ENCODE results near the gene WNT7B.
A peak's percentile ranks its signal among the peaks of the same experiment; 100 is the strongest.
"Not testable (repeated sequence)": the region's sequence is repeated elsewhere in the genome, so short reads cannot be mapped to it uniquely, and the experiment has no call there.

Gene WNT7B

DNA sequence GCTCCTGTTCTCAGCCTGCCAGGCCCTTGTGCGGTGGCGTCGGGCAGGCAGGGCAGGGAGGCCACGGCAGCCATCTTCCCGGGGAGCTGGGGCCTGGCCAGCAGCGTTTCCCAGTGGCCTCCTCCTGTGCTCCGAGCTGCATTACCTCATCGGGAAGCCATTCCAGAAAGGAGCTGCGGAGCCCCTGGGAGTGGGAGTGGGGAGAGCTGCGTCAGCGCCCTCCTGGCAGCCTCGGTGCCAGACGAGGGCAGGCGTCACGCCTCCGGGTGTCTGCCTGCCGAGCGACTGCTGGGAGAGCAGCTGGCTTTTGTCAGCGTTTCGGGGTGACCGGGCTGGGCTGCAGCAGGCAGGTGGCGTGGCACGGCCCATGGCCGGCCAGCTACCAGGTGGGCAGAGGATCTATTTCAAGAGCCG, 30.9 kb upstream of the WNT7B start:
- no peak for DNase-seq

DNA sequence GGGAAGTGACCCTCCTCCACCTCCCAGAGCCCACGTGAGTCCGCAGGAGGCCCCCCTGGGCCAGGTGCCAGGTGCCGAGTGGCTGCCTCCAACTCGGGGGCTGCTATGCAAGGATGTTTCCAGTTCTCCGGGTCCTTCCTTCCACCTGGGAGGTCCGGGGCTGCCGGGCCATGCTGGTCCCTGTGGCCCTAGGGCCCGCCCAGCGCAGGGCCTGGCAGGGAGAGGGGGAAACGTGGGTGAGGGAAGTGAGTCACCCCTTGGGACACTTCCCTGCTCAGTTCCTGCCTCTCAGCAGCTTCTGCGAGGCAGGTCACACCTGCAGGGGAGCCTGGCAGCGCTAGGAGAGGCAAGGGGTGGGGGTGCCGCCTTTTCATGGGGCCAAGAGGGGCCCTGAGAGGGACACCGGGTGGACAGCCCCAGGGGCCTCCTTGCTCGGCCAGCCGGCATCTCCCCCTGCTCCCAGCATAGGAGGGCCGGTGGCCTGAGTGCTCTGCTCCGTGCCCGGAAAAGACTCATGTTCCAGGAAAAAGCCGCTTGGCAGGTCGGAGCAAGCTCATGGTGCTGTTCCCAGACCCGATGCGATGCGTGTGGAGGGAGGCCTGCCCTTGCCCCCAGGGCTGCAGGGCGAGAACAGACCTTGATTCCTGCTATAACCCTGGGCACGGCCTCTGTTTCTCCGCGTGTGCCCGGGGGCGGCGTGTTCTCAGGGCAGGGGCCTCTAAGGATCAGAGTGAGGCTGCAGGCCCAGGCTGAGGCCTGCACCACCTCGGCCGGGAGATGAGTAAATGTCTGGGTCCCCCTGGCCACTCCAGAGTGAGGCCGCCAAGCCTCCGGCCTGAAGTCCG, 30.3 kb upstream of the WNT7B start:
- no peak for DNase-seq

DNA sequence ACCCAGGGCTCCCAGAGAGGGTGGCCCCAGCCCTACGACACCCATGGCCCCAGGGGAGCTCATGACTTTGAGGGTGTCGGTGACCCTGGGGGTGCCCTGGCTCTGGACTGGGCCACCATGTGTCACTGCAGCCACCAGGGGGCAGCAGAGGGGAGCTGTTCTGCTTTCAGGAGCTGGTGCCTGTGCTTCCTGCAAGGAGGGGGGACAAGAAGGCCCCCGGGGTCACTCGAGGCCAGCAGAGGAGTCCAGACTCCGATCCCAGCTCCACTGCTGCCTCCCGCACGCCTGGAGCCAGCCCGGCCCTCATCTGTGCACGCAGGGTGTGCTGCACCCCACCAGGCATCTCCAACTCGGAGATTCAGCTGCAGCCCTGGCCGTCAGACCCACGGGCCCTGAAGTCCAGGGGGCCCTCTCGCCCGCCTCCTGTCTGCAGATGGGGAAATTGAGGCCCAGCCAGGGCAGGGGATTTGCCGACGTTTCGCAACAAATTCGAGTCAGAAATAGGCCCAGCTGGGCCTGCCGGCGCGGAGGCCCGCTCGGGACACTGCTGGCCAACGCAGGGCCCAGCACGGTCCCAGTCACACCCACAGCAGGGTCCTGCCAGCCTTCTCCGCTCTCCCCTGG, 29.5 kb upstream of the WNT7B start:
- DNase-seq: peak; percentile 80

DNA sequence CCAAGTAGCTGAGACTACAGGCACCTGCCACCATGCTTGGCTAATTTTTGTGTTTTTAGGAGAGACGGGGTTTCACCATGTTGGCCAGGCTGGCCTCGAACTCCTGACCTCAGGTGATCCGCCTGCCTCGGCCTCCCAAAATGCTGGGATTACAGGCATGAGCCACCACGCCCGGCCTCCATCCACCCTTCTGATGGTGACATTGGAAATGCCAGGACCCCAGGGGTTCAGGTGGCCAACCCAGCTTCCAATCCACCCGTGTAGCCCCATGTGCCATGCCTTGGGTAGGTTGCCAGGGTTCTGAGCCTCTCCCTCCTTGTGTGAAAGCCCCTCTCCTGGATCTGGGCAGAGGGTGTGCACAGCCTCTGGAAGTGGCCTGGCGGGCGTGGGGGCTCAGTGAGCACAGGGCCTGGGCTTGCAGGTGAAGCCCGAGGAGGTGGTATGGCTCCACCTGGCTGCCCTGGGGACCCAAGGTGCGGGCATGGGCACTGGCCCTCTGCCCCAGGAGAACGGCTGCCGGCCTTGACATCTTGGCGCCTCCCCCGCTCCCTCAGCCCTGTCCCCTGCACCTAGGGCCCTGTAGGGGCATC, 28.2 kb upstream of the WNT7B start:
- DNase-seq: not testable (repeated sequence)

DNA sequence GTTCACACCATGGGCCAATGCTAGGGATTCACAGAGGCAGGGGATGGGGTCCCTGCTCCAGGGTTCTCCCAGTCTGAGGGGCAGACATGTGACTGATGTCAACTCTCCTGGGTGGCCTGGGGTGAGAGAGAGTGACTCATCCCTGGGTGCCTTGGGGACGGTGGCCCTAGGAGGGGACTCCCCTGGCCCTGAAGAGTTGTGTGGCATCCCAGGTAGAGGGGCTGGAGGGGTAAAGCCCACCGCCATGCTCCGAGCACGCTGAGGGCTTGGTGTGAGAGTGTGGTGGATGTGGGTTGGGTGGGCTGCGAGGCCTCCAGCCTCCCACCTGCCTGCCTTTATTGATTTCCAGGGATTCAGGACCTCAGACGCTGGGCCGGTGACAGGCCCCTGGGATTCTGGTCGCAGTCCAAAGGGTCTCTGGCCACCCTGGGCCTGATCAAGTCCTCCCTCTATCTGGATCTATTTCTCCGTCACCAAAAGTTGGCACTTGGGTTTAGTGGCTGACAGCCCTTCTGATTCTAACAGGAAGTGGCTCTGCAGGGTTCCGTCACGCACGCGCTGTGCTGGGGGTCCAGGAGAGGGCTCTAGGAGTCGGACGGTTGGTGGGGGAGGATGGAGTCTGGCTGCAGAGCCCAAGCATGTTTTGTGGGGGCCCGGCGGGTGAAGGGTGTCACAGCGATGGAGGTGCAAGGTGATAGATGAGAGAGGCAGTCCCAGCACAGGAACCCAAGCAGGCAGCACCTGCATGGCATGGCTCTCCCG, 27.3 kb upstream of the WNT7B start:
- no peak for DNase-seq

DNA sequence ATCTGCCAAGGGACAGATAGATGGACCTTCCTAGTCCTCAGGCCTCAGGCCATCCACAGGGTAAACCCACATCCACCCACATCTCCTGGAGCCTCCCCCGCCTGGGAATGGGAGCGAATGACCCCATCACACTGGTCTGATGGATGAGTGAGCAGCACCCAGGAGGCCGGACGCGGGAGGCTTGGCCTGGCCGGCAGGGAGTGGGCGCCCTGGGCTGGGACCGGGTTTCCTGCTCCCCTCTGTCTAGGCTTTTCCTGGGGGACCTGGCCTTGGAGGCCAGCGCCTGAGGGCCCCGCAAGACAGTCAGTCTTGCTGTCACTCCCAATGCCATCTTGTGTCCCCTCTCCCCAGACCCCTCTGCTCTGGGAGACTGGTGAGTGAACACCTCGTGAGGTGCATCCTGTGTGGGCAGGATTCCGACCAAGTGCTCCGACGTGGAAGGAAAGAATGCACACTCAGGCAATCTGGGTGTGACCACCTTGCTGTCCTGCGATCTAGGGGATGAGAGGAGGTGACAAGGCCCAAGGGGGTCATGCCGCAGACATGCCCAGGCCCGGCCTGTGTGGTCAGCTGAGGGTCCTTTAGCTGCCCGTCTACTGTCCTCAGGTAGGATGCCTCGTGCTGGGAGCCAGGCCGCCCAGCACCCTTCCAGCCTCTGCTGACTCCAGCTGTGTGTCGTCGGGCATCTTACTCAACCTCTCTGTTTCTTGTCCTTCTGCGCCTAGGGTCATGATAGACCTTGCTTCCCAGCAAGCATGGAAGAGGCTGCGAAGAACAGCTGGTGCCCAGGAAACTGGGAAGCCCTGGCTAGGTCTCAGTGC, 26.5 kb upstream of the WNT7B start:
- DNase-seq: no peak

DNA sequence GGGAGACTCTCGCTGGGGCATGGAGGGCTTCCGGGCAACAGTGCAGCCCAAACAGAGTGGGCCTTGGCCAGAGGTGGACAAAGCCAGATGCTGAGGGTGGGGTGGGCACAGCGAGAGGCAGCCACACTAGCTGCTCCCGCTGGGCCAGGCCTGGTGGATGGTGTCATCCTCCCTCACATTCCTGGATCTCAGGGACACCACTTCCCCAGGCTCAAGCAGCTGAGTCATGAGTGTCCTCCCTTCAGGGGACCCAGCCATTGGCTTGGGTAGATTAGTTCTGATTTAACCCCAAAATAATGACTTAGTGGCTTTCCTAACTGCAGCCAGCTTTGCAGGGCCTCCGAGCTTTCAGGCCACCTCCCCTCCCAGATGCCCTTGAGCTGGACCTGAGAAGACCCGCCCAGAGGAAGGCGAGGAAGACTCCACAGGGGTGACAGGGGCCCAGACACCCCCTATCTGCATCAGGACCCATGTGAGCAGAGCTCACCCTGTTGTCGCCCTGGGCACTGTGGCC, 25.9 kb upstream of the WNT7B start:
- DNase-seq: no peak

DNA sequence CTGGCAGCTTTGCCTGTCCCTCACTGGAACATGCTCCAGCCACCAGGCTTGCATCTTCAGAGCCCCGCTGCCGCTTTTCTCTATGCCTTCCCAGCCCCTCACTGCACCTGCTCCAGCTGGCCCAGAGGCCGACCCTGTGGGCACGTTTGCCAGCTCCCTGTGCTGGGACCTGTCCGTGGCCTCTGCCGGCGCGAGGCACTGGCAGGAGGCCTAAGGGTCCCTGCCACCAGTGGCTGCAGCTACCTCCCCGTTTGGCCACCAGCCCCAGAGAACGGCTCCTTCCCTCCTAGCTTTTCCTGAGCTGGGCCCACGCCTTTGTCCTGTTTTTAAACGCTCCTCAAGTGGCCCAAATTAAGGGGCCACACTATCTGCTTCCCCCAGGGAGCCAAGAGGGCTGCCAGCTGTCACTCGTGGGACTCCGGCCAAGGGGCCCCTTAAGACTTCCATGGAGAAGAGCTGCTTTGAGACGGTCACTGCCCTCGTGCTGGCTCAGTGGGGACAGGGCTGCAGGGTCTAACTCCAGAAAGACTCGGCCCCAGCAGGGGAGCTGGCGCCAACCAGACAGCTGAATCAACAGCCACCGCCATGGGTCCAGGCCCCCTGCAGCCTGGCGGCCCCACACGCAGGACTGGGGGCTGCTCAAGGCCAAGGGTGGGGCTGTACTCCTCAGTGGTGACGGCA, 24.6 kb upstream of the WNT7B start:
- DNase-seq: no peak

DNA sequence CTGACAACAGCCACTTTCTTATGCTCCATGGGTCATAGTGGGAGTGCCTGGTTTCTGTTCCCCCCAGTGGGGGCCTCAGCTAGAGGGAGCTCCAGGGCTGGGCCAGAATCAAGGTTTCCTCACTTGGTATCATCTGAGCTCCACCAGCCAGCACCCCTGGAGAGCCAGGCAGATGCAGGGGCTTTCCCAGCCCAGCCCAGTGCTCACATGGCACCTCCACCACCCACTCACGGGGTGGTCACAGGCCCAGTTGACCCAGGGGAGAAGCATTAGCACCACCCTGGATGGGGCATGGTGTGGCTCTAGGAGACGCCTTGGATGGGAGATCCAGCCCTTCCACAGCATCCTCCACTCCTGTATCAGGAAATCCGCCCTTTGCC, 24.1 kb upstream of the WNT7B start:
- no peak for DNase-seq

DNA sequence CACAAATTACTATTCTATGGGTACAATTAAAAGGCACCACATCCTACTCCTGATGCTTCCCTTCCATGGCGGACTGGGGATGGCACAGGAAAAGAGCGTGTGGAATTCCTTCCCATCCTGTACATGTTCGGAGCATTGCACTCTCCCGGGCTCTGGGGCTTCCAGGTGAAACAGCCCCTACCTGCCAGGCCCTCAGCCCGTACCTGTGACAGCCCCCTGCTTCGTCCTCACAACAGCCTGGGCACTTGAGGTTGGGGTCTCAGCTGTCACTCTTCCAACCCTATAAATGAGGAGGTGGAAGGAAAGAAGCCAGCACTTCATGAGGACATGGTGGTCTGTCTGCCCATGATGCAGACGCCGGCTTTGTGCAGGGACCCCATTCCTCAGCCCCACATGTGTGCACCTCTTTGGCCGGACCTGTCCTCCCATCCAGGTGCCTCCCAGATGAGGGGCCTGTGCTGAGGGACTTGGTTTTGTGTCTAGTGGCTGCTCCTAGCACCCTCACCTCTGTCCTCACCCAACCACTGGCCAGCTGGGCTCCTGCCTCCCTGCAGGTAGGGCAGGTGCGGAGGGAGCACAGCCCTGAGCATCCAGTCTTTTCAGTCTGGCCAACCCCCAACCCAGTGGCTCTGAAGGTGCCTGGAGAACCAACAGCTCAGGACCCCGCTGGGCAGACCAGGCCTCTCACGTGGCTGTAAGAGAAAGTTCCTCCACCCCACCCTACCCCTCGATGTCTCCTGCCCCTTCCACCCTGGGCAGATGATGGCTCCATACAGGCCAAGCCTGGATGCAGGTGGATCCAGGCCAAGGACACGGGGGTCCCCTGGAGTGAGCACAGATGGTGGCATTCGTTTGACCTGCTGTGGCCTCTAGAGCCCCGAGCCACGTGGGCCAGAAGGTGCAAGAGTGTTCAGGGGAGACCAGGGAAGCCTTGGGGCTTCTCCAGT, 23.4 kb upstream of the WNT7B start:
- no peak for DNase-seq

DNA sequence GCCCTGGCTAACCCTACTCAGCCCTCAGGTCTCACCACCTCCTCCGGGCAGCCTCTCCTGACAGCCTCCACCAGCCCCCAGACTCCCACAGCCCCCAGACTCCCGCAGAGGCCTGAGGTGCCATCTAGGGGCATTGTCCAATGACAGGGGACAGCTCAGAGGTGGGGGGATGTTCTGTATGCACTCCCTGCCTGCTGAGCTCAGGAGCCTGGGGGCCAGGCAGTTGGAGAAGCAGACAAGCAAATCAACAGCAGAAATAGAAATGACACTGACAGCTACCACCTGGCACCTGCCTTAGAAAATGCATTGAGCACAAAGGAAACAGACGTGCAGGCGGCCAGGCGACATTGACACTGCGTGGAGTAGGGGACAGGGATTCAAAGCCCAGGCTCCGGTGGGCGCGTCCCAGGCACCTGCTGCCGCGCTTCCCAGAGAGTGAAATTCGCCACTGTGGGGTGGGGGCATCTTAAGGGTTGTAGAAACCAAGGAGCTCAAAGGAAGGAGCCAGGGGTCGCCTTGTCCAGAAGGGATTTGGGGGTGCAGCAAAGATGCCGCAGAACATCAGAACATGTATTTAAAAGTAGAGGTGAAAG, 22.5 kb upstream of the WNT7B start:
- DNase-seq: no peak

DNA sequence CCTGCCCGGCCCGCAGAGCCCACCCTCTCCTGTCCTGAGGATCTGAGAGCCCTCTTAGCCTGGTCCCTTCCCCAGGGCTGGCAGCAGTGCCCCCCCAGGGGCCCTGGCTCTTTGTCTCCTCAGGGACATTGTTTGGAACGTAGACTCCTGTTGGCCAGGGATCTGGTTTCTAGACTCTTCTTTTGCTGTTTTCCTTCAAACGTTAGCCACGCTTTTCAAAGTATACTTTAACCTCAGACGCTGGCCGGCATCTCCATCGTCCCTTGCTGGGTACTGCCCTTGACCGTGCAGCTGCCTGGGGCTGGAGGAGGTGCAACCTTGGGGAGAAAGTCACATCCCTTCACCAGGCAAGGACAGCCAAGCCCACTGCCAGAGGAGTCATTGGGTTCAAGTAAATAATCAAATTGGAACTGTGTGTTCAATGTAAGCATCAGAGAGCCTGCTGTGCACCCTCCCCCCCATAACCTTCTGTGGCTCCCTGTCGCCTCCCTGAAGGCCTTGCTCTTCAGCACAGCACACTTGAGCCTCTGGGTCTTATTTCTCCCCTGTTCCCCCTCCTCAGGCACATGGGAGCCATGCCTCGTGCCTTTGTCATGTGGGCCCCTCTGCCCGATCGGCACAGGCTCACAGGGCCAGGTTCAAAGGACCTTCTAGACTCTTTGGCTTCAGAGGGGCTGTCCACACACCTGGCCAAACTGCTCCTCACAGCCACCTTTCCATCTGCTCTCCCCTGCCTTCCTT, 21.8 kb upstream of the WNT7B start:
- no peak for DNase-seq

DNA sequence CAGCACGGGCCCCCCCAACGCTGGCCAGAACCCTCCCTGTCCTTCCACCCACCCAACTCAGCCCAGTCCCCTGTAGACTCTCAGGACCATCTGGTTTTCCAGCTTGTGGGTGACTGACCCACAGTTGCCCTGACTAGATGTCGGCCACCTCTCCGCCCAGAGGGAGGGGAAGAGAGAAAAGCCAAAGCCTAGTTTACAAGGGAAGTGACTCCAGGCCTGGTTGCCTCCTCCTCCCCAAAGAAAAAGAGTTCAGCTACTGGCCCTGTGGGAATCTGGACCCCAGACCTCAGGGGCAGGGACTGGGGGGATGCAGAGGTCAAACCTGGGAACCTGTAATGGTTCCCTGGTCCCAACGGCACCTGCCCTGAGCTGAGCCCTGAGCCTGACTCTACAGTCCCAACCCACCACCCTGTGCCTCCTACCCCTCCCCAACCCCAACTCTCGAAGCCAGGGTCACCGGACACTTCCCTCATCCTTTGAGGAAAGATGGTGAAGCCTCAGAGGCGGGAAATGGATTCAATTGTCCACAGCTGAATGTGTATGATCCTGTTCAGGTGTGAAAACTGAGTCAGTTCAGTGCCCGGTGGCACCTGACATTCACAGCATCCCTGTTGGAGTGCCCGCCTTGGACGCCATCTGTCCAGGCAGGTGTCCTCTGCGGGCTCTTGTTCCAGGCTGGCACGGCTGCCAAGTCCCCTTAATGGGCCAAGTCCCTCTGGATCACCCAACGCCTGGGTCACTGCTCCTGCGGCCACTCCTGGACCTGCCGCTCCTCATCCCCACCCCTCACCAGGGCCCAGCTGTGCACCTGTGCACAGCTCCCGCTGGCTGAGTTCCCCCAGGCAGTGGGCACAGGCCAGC, 21.0 kb upstream of the WNT7B start:
- DNase-seq: no peak

DNA sequence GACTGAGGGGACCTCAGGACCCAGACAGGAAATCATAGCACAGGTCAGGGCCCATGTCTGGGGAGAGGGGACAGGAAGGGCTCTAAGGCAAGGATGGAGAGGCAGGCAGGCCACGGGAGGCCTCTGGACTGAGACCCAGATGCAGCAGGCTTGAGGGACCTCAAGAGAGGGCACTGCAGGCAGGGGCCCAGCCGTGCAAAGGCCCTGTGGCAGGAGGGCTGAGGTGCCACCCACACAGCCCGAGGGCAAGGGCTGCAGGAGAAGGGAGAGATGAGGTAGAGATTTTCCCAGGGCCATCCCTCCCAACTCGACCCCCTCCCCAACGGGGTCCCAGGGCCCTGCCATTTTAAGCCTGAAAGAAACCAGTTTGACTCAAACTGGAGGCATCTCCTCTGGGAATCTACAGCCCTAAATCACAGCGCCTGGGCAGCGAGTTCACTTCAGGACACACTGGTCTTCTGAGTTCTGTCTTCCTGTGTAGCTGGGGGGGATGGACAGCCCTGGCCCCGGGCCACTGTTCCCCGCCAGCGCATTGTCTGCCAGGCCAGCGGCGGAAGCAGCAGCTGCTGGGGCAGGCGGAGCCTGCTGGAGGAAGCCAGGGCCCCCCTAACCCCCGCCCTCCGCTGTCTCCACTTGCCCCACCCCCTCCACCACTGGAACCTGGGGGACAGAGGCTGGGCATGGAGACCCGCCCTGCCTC, 20.3 kb upstream of the WNT7B start:
- DNase-seq: no peak

DNA sequence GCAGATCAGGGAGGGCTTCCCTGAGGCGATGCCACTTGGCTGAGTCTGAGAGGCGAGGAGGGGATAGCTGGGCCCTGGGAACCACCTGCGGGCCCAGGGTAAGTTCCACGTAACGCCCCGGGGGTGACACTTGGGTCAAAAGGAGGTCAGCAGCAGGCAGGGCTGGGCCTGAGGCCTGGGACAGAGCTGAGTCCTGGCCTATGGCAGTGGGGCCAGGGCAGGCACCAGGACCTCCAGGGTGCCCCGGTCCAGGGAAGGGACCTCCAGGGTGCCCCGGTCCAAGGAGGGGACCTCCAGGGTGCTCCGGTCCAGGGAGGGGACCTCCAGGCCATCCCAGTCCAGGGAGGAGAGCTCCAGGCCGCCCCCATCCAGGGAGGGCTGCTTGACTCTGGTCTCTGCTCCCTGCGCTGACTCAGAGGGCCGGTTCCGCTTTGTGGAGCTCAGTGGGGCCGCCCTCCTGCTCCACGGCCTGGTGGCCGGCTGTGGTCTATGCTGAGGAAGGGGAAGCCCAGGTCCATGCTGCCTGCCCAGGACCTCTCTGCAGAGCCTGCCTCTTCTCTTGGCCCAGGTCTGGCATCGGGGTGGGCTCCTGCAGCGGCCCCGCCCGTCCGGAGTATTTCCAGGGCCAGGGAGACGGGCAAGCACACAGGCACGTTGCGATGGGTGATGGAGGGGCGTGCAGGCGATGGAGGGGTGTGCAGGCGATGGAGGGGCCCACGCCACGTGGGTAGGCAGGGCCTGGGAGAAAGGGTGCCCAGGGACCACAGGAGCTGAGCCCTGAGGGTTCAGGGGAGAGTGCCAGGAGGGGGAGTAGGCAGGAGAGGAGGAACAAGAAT, 19.5 kb upstream of the WNT7B start:
- DNase-seq: no peak

DNA sequence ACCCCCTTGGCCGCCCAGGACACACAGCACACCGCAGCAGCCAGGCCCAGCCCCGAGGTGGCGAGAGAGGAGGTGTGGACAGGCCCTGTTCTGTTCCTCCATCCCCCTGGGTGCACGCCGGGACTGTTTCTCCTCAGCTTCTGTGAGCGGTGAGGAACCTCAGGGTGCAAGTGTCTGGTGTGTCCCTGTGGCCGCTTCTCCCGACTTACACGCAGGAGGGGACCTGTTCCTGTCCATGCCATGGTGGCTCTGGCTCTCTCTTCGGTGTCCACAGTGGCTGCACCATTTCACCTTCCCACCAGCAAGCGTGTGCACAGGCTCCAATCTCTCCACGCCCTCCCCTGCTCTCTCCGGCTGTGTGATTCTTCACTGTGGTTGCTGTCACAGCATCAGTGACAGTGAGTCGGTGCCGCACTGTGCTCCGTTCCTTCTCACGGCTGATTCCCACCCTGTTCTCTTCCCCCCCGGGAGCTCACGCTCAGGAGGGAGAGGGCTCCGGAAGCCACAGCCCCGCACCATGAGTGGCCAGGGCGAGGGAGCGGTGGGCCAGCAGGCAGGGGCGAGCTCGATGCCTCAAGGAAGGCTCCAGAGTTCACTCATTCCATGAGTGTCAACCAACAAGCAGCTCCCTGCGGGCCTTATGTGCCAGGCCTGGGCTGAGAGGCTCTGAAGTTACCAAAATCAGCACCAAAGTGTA, 18.6 kb upstream of the WNT7B start:
- DNase-seq: no peak
